HL-60 (cell line): ENCODE results near the gene PAX5.

Source experiments
- DNase-seq, 2 experiments: peaks; one replicate each; pipeline ENCODE4 v3.0.0-alpha.2; 2010 to 2020; ENCODE audit warnings: low read depth in 1 of 2, low spot score in 1 of 2
- H3K27ac ChIP-seq: fragments of 250-450 bp; sonication (Bioruptor Pico); replicated peaks from 2 replicates; pipeline ENCODE4 v1.5.1; 2020; ENCODE audit warnings: mild to moderate bottlenecking, moderate library complexity
- H3K27me3 ChIP-seq: fragments of 250-450 bp; sonication (Bioruptor Pico); 2 replicates; pipeline ENCODE4 v1.5.1; 2021; ENCODE audit warnings: mild to moderate bottlenecking, moderate library complexity; ENCODE audit not compliant: insufficient read depth, poor library complexity, severe bottlenecking
- H3K4me3 ChIP-seq: replicated peaks from 2 replicates; pipeline ENCODE4 v1.5.1; 2011; ENCODE audit warnings: mild to moderate bottlenecking, control low read depth, low read length; ENCODE audit not compliant: insufficient read depth
- CTCF ChIP-seq: IDR thresholded peaks from one replicate; pipeline ENCODE4 v1.5.1; 2011; ENCODE audit warnings: low read length, control low read depth, inconsistent platforms; ENCODE audit not compliant: insufficient read depth
- GABPA ChIP-seq: IDR thresholded peaks from 2 replicates; pipeline ENCODE4 v1.6.1; 2012; ENCODE audit warnings: low read depth
- POLR2AphosphoS5 ChIP-seq: IDR thresholded peaks from 2 replicates; pipeline ENCODE4 v1.6.1; 2012; ENCODE audit warnings: low read depth
- SPI1 ChIP-seq: IDR thresholded peaks from 2 replicates; pipeline ENCODE4 v1.6.1; 2012; ENCODE audit warnings: low read depth, mild to moderate bottlenecking, borderline replicate concordance
- TF ChIP-seq, protein P1 (sequence below): IDR thresholded peaks from 2 replicates; pipeline ENCODE4 v1.6.1; 2012; ENCODE audit warnings: low read depth; ENCODE audit not compliant: insufficient replicate concordance

PAX5 gene

GRCh38 chr9:36935768-36936497, 98.1 kb downstream of the PAX5 start:
- TF ChIP-seq SPI1 (no peak), POLR2AphosphoS5 (no peak), GABPA (no peak), CTCF (no peak)
- TF ChIP-seq, protein P1, sequence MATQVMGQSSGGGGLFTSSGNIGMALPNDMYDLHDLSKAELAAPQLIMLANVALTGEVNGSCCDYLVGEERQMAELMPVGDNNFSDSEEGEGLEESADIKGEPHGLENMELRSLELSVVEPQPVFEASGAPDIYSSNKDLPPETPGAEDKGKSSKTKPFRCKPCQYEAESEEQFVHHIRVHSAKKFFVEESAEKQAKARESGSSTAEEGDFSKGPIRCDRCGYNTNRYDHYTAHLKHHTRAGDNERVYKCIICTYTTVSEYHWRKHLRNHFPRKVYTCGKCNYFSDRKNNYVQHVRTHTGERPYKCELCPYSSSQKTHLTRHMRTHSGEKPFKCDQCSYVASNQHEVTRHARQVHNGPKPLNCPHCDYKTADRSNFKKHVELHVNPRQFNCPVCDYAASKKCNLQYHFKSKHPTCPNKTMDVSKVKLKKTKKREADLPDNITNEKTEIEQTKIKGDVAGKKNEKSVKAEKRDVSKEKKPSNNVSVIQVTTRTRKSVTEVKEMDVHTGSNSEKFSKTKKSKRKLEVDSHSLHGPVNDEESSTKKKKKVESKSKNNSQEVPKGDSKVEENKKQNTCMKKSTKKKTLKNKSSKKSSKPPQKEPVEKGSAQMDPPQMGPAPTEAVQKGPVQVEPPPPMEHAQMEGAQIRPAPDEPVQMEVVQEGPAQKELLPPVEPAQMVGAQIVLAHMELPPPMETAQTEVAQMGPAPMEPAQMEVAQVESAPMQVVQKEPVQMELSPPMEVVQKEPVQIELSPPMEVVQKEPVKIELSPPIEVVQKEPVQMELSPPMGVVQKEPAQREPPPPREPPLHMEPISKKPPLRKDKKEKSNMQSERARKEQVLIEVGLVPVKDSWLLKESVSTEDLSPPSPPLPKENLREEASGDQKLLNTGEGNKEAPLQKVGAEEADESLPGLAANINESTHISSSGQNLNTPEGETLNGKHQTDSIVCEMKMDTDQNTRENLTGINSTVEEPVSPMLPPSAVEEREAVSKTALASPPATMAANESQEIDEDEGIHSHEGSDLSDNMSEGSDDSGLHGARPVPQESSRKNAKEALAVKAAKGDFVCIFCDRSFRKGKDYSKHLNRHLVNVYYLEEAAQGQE, result no peak
- H3K27ac ChIP-seq, result no peak overlapping the region
- no peak overlapping the region for H3K4me3 ChIP-seq
- no peak for DNase-seq
- peaks cover 13% of the 10 kb centered on the region for H3K27me3 ChIP-seq

GRCh38 chr9:36935332-36935731, 98.7 kb downstream of the PAX5 start:
- H3K4me3 ChIP-seq, result no peak overlapping the region
- no peak overlapping the region for H3K27ac ChIP-seq
- H3K27me3 ChIP-seq, result peaks cover 13% of the 10 kb centered on the region
- no peak for DNase-seq
- TF ChIP-seq, protein P1, result no peak
- TF ChIP-seq CTCF, result no peak
- TF ChIP-seq GABPA, result no peak
- TF ChIP-seq SPI1, result no peak
- no peak for TF ChIP-seq POLR2AphosphoS5

GRCh38 chr9:36934478-36935065, 99.5 kb downstream of the PAX5 start:
- DNase-seq, result no peak
- TF ChIP-seq GABPA, result no peak
- TF ChIP-seq SPI1, result no peak
- no peak for TF ChIP-seq CTCF
- TF ChIP-seq, protein P1, result no peak
- no peak for TF ChIP-seq POLR2AphosphoS5
- H3K27me3 ChIP-seq, result peaks cover 13% of the 10 kb centered on the region
- no peak overlapping the region for H3K4me3 ChIP-seq
- no peak overlapping the region for H3K27ac ChIP-seq
